ENCODE measurements around the gene GDF10.

GDF10 gene

DNA sequence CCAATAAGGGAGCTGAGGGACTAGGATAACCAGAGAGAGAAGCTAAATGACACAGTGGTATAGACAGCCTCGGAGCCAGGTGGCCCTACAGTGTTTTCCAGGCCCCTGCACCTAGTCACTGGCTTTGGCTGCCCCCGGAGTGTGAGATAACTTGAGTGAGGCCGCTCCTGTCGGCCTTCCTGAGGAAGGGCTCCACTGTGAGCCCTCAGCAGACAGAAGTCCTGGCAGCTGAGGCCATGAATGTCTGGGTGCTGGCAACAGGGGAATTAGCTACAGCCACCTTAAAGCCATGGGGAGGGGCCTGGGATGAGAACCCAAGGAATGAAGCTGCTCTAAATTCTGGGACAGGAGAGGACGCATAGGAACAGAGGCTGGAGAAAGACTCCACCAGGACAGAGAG, 4.6 kb upstream of the GDF10 start:
- no peak for FAIRE-seq

DNA sequence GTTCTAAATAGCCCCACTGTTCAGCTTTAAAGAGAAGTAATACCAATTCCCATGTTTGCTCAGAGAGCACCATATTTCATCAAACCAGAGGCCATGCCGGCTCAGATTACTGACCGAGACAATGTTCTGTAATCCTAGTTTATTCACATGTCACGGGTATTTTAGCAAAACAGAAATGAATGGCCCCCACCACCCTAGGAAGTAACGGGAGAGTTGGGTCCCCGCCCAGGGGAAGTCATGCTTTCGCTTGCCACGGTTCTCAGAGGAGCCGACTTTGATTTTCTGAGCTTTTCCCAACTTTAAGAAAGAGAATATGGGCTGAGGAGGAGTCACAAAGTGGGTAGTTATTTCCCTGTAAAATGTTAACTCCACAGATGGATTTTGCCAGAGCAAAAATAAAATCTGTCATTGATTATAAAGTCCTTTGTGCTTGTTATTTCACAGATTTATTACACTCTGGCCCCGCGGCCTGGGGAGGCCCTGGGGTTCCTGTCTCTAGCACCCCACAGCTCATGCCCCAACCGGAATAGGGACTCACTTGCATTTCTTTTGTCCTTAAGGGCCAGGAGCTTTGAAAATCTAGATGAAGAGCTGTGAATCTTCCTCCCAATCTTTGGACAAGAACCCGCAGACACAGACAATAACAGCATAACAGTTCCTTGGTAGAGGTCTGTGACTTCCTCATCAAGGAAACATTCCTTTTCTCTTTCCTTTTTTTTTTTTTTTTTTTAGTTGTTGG, 3.7 kb upstream of the GDF10 start:
- FAIRE-seq = no peak

DNA sequence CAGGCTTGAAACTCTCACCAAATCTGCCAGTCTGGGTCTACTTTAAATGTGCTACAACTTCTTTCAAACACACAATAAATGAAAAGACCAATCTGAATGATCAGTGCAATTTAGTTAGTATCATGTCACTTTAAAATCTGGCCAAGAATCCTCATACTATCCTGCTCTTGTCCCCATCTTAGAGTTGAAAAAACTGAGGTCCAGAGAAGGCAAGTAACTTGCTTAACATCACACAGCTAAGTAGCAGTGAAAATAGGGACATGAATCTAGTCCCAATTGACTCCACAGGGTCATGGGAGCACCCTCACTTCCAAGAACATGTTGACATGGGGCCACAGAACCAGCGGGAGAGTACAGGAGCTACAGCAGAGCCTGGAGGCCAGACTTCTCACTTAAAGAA, 3.1 kb upstream of the GDF10 start:
- FAIRE-seq = no peak

DNA sequence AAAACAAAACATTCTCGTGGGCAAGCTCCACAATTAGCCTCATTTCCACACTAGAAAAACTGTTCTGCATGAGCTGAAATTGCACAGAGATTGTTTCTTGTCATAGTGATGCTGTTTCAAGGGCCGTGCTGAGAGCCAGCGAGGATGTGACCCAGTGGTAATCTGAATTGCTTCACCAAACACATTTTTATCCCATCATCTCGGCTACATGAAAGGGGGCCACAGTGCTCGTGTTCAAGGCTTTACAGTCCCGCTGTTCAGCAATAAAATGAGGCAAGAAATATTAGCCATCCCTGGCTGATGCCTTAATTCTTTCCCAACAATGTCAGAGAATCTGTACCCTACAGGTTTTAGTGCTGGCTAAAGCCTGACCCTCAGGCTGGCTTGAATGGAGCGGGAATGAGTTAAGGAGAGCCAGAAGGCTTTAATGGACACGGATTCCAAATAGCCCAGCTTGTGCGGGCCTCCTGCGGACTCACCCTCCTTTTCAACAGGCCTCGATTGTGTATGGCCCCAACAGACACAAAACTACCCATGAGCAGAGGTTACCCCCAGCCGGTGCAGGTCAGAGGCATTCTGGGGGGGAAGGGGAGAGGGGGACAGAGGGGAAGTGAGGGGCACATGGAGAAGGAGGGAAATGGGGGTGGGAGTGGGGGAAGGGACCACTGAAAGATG, 2.0 kb upstream of the GDF10 start:
- no peak for FAIRE-seq

DNA sequence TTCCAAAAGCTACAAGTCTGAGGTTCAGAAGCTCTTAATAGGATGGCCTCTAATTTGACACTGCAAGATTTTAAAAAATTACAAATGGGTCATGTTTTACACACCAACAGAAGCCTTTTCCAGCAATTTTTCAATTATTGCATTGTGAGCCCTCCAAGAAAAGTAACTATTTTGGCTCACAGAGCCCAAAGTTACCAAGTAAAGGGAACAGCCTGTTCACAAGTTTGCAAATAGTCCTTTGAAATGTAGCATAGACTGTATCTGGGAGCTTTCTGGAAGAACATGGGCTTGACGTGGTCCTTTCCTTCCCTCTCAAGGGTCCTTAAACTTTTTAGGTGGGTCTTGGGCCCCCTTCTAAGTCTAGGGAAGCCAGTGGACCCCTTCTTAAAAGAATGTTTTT, 1.3 kb upstream of the GDF10 start:
- no peak for FAIRE-seq

DNA sequence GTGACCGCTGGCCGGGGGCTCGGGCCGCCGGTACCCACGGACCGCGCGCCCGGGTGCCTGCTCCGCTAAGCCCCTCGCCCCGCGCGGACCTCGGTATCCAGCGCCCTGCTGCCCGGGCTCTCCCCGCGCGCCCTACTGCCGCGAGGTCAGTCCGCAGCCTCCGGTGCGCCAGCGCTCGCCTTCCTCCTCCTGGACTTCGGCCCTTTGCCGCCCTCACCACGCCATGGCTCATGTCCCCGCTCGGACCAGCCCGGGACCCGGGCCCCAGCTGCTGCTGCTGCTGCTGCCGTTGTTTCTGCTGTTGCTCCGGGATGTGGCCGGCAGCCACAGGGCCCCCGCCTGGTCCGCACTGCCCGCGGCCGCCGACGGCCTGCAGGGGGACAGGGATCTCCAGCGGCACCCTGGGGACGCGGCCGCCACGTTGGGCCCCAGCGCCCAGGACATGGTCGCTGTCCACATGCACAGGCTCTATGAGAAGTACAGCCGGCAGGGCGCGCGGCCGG, 483 bp downstream of the GDF10 start:
- FAIRE-seq = no peak

DNA sequence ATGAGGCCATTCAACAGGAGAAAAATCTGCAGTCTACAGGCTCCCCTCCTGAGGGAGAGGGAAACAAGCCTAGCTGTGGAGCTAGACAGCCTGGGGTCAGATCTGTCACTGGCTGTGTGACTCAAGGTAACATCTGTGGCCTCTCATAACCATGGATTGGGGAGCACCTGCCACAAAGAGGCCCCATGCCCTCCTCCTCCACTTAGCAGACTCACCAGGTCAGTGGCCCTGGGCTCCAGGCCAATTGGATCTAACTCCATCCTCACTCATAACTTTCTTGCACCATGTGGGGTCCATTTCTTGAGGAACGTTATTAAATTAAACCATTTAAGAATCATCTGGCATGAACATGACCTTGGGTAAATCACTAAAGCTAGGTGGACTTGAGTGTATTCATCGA, 1.8 kb downstream of the GDF10 start:
- no peak for FAIRE-seq

DNA sequence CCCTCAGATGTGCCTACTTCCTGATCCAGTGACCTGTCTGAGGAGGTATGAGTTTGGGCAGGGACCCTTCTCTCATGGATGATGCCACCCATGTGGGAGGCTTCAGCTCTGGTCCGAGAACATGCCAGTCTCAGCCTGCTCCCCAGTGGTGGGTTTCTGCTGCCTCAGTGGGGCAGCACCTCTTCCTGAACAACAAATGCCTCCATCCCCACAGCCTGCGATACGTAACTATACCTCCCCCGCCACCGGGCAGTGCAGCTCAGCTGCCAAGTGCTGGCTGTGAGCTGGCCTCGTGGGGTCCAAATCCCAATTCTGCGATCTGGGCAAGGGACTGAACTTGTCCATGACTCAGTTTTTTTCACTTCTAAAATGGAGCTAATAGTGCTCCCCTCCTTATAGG, 3.1 kb downstream of the GDF10 start:
- FAIRE-seq = no peak

DNA sequence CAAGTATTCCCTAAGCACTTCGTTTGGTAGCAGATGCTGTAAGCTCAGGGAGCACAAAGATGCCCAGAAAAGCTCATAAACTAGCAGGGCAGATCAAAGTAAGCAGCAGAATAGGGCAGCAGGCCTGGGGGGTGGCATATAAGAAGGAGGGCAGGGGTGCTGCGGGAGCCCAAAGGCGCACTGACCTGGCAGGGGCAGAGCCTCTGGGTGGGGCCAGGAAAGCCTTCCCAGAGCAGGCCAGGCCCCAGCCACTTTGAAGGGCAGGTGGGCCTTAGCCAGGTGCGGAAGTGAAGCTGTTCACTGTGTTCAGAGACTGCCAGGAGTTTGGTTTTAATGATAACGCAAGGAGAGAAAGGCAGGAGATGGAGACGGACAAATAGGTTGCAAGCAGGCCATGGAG, 3.9 kb downstream of the GDF10 start:
- no peak for FAIRE-seq

DNA sequence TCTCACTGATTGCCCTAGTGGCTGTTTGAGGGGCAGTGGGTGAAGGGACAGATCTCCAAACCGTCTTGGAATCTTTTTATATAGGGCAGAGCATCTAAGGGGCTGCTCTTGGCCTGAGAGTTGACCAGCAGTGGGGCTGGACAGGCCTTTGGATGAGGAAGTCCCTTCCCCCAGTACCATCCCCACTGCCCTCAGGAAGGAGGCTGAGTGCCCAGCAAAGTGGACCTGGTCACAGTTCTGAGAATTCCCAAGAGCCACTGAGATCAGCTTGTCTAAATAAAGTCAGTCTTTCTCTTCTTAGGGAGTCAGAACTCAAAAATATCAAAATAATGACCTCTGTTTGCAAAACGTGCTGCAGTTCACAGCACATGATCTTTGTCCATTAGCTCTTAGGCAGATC, 5.6 kb downstream of the GDF10 start:
- no peak for FAIRE-seq

DNA sequence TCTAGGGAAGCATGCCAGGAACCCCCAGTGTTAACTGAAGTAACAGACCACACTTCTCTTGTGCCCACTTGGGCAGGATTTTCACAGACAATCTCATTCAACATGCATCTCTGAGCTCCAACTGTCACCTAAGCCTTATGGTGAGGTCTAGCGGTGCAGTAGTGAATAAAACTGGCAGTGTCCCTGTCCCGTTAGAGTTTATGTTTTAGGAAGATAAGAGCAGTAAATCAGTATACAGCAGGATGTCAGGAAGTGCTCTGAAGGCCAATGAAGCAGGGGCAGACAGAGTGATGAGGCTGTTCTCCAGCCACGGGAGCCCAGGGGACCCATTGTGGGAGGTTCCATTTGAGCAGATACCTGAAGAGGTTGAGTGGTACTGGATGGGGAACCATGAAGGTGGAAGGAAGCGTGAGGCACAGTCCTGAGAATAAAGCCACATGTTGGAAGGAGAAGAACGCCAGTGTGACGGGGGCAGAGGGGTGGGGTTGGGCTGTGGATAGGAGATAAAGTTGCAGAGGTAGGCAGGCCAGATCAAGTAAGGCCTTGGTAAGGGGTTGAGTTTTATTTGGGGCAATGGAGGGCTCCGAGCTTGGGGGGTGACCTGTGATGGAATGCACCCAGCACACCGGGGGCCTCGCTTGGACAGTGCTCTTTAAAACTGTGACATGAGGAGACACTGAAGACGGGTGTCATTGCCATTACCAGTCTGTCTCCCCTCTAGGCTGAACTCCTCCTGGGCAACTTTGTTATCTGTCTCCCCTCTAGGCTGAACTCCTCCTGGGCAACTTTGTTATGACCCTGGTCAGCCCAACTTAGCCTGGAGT, 6.6 kb downstream of the GDF10 start:
- no peak for FAIRE-seq

DNA sequence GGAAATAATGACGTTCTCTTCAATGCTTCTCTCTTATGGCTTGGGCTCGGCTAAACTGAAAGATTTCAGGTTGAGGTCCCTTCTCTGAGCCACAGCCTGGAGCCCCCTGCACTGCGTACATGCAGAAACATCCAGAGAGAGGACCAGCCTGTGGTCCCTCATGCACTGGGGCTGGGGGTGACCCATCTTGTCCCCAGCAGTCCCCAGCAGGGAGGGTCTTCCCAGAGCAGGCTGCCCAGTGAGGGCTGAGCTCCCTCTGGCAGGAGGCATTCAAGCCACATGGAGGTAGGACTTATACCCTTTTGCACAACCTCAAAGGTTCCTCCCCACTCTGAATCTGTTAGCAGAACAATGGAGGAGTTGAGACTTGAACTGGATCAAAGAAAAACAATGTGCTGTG, 7.4 kb downstream of the GDF10 start:
- no peak for FAIRE-seq

DNA sequence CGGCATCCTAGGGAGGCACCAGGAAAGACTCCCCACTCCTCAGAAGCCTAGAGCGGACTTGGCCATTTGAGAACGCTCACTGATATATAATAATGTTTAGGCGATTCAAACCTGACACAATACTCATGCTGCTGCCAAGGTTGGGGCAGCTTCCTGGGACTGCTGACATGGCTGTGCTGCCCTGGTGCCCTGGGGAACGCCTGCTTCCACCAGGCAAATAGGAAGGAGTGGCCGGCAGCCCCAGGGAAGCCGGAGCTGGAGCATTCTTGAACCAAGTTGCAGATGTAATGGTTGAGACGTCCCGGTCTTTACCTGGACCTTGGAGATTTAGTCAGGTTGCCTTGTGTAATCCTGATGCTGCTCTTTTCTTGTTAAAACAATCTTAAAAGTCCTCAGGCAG, 8.8 kb downstream of the GDF10 start:
- FAIRE-seq = no peak

DNA sequence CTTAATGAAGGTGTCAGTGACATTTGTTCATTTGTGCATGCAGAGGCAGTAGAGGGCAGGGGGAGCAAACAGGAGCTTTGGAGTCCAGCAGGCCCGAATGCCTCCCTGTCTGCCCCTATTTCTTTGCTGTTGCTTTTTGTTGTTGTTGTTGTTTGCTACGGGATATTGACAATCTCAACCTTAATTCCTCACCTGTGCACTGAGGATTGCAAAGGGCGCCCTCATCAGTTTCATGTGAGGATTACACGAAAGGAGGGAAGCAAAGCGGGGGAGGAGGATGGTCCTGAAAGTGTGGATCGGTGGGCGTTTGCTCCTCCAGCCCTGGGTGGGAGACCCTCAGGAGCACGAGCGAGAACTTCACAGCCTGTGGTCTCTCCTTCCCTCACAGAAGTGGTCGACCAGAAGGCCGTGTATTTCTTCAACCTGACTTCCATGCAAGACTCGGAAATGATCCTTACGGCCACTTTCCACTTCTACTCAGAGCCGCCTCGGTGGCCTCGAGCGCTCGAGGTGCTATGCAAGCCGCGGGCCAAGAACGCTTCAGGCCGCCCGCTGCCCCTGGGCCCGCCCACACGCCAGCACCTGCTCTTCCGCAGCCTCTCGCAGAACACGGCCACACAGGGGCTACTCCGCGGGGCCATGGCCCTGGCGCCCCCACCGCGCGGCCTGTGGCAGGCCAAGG, 9.6 kb downstream of the GDF10 start:
- FAIRE-seq = no peak

DNA sequence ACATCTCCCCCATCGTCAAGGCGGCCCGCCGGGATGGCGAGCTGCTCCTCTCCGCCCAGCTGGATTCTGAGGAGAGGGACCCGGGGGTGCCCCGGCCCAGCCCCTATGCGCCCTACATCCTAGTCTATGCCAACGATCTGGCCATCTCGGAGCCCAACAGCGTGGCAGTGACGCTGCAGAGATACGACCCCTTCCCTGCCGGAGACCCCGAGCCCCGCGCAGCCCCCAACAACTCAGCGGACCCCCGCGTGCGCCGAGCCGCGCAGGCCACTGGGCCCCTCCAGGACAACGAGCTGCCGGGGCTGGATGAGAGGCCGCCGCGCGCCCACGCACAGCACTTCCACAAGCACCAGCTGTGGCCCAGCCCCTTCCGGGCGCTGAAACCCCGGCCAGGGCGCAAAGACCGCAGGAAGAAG, 10.1 kb downstream of the GDF10 start:
- no peak for FAIRE-seq

DNA sequence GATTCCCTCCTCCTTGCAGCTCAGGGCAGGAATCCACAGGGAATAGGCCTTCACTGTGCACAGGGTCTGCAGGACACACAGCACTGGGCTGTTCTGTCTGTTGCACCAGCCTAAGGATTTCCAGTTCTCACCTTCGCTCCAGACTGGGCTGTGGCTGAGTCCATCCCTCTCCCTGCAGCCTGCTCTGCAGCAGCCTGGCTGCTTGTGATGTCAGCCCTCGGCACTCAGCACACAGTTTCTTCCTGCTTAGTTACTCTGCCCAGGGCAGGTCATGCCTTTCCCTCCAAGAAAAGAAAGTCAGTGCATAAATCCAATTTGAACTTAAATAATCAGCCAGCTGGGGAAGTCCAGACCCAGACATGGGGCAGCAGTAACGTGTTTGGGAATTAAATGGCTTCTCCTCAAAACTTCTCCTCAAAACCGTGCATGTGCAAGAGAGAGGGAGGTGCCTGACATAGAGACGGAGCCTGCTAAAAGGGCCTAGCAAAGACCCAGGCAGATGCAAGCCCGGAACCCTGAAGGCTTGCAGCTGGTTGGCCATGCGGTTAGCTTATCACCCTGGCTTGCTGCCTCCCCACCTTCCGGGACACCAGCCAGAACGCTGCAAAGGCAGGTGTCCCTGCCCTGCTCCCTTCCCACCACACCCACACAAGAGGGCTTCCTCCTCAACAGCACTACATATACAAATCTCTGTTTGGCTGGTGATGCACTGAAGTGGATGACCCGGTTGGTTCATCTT, 11.4 kb downstream of the GDF10 start:
- no peak for FAIRE-seq

DNA sequence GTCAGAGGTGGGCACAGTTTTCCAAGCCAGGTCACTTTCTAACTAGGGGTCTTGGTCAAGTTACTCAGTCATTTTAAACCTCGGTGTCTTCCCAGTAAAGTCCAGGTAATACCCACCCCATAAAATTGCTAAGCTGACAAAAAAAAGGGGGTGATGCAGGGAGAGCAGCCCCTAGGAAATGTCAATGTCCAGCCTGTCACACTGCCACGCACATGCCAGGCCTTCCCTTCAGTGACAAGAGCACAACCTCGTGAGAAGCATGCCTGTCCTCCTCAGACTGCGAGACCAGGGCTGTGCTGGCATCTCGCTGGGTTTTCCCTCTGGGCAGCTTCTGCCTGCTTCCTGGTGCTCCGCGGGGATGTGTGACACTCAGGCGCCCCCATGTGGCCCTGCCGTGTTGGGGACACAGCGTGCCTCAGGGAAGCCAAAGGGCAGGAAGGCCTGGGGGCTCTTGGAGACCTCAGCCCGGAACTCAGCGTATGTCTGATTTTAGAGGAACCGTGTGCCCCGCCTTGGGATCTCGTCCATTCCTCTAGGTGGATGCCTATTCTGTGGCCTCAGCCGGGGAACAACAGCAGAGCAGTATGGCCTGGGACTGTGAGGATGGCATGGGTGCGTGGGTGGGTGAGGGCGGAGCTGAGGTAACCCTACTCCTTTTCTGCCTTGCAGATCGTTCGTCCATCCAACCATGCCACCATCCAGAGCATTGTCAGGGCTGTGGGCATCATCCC, 12.1 kb downstream of the GDF10 start:
- FAIRE-seq = no peak

DNA sequence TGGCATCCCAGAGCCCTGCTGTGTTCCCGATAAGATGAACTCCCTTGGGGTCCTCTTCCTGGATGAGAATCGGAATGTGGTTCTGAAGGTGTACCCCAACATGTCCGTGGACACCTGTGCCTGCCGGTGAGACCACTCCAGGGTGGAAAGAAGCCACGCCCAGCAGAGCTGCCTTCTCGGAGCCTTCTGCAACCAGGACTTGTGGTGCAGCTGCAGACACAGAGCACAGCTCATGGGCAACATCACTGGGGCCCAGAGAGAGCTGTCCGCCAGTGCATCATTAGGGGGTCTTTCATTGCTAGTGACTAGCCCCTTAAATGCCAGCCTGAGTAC, 12.6 kb downstream of the GDF10 start:
- FAIRE-seq = no peak

DNA sequence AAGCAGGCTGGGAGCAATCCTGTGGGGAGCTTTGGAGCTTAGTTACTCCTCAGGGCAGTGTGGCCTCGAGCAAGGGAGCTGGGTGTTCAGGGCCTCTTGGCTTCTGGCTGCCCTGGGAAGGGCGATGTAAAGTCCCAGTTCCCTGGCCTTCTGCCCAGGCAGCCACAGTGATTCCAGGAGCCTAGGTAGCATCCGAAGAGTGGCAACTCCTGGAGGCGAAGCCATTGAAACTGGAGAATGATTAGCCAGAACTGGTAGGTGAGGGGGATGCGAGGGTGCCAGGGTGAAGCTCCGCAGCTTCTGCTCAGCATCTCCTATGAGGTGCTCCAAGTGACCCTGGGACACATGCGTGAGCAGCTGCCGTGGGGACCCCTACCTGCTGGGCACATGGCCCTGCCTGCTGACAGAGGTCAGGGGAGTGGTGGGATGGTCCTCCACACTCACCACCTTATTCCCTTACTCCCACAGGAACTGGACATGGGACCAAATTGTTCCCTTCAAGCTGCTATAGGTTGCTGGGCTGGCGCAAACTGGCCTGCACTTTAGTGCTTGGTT, 14.5 kb downstream of the GDF10 start:
- FAIRE-seq = no peak

DNA sequence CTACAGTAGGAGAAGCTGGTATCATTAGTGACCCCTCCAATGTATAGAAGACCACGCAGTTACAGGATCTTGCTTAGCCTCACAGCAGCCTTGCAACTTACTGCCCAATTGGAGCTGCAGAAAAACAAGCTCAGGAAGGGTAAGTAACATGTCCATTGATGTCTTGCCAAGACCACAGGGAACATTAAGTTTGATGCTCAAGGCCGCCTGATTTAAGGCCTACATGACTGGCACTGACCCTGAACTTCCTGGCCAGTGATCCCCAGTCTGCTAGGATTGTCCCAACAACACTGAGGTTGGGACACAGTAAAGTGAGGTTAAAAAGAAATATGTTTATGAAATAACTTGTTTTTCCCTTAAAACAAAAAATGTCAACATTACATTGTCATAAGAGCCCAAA, 15.4 kb downstream of the GDF10 start:
- FAIRE-seq = no peak

DNA sequence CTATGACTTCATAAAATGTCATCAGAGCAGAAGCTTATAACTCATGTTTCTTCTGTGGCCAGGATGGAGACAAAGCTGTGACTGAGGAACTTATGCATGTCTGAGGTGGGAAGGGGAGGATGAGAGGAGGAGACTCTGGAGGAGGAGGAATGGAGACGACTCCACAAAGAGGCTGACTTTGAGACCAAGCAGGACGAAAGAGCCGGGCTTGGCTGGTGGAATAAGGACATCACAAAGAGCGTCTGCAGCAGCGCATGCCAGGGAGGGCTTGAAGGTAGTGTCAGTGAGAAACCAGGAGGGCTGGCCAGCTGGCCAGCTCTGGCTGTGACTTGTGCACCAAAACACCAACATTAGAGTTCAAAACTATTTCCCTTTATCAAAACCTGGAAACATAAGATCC, 16.1 kb downstream of the GDF10 start:
- FAIRE-seq = no peak

DNA sequence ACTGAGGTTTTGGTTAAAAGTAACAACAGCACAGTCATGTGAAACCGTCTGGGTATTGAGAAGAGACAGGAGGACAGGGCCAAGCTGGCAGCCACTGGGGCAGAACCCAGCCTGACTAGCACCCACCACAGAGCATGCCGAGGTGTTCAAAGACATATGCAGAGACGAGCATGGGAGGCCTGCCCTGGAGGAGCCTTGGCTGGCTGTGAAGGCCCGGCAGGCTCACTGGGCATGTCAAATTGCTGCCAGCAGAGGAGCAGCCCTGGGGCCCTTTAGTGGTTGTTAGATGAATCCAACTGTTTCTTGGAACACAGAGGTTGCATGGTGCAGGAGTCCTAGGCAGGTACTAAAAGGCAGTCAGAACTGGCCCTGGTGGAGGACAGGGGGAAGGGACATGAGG, 17.3 kb downstream of the GDF10 start:
- FAIRE-seq = no peak

All from islet of Langerhans (tissue), 1 donor.